Stimulated activated CD8-positive, alpha-beta memory T cell treated with anti-CD3 and anti-CD28 coated beads, Interleukin-4, amount 100 ng/mL, for 24 hours (primary cell): ENCODE measurements around the gene LY6G6D.
"Not testable (repeated sequence)": the region's sequence is repeated elsewhere in the genome, so short reads cannot be mapped to it uniquely, and the experiment has no call there.

Source experiments
- DNase-seq: peaks from one replicate; pipeline ENCODE4 v3.0.0-alpha.2; 2020; ENCODE audit warnings: low read depth

Gene LY6G6D

GRCh38 chr6:31692353-31692752 is 22.8 kb upstream of the LY6G6D start:
- DNase-seq = no peak

- DNase-seq = no peak
These were observed 22.3 kb upstream of the LY6G6D start for GRCh38 chr6:31692886-31693285.

GRCh38 chr6:31693535-31693934 is 21.6 kb upstream of the LY6G6D start:
- no peak for DNase-seq

- DNase-seq = no peak
These were observed 17.6 kb upstream of the LY6G6D start for GRCh38 chr6:31697555-31697954.

- no peak for DNase-seq
These were observed 14.3 kb upstream of the LY6G6D start for GRCh38 chr6:31700740-31701401.

- no peak for DNase-seq
These were observed 13.3 kb upstream of the LY6G6D start for GRCh38 chr6:31701666-31702404.

GRCh38 chr6:31702405-31702818 is 12.7 kb upstream of the LY6G6D start:
- DNase-seq = no peak

GRCh38 chr6:31702819-31703716 is 12.1 kb upstream of the LY6G6D start, which contains the start of gene ABHD16A:
Gene ABHD16A, minus strand, starts transcription at chr6:31703324. Its CDS starts 43 bp downstream, at chr6:31703281.
- peak; percentile 94 for DNase-seq

- DNase-seq = no peak
These were observed 9.2 kb upstream of the LY6G6D start for GRCh38 chr6:31705931-31706330.

GRCh38 chr6:31706599-31706998 is 8.5 kb upstream of the LY6G6D start, which contains the start of gene LY6G6F:
Gene LY6G6F, plus strand, starts transcription at chr6:31706866. Its CDS starts 41 bp downstream, at chr6:31706907.
- DNase-seq = no peak

- no peak for DNase-seq
These were observed 7.4 kb upstream of the LY6G6D start for GRCh38 chr6:31707701-31708100.

GRCh38 chr6:31708224-31708623 is 6.9 kb upstream of the LY6G6D start:
- DNase-seq = no peak

GRCh38 chr6:31709157-31709556 is 6.0 kb upstream of the LY6G6D start:
- DNase-seq = not testable (repeated sequence)

- no peak for DNase-seq
These were observed 4.5 kb upstream of the LY6G6D start for GRCh38 chr6:31710523-31711219.

GRCh38 chr6:31711233-31711632 is 3.9 kb upstream of the LY6G6D start:
- no peak for DNase-seq

- no peak for DNase-seq
These were observed 2.9 kb upstream of the LY6G6D start for GRCh38 chr6:31712296-31712695.

- DNase-seq = no peak
These were observed 1.7 kb upstream of the LY6G6D start for GRCh38 chr6:31713465-31713864.

GRCh38 chr6:31713991-31714684 is 1.0 kb upstream of the LY6G6D start:
- no peak for DNase-seq

- DNase-seq = no peak
These were observed 2.5 kb downstream of the LY6G6D start for GRCh38 chr6:31717499-31718222.

- no peak for DNase-seq
These were observed 3.1 kb downstream of the LY6G6D start for GRCh38 chr6:31718265-31718664.
